CD4-positive, alpha-beta T cell treated with Interleukin-4 for 1 hour (primary cell): ENCODE data around the gene NBPF12.
"Not testable (repeated sequence)": the region's sequence is repeated elsewhere in the genome, so short reads cannot be mapped to it uniquely, and the experiment has no call there.

Experiments used
- DNase-seq, 2 donors: peaks; one replicate each; pipeline ENCODE4 v3.0.0-alpha.2; 2020 to 2022

The NBPF12 gene

DNA sequence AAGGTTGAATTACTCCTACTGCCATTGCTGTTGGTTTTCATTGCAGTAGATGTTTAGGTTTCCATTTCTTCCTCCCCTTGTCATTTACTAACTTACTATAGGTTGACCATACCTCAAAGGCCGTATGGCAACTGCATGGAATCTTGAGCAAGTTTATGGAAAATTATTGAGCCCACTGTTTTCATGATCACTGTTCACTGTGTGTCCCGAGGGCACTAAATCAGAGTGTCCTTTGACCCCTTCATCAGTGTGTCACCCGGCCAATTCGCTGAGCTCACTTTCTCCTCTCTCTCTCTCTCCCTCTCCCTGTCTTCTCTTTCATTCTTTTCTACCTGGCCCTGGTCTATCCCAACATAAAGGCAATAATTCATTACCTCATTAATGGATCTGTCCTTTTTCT is 47.7 kb downstream of the NBPF12 start:
- DNase-seq: not testable (repeated sequence)

DNA sequence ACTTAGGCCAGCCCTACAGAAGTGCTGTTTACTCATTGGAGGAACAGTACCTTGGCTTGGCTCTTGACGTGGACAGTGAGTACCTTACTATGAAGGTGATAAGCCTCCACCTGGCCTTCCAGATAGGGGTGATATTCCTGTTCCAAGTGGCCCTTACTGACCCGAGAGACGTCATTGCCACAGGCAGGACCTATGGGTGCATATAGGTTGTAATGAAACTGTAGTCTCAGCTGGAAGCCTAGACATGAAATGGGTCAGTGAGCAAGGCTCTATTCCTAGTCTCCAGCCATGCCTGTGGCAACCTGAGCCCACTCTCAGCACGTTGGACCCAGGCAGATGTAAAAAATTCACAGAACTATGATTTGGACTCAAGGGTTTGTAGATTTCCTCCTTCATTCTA is 48.3 kb downstream of the NBPF12 start:
- not testable (repeated sequence) for DNase-seq

GRCh38 chr1:146987502-146987901 is 49.4 kb downstream of the NBPF12 start:
- DNase-seq: not testable (repeated sequence)

GRCh38 chr1:146989455-146989854 is 51.3 kb downstream of the NBPF12 start:
- DNase-seq: not testable (repeated sequence)

- not testable (repeated sequence) for DNase-seq
These were observed 70.4 kb downstream of the NBPF12 start for GRCh38 chr1:147008495-147008894.

DNA sequence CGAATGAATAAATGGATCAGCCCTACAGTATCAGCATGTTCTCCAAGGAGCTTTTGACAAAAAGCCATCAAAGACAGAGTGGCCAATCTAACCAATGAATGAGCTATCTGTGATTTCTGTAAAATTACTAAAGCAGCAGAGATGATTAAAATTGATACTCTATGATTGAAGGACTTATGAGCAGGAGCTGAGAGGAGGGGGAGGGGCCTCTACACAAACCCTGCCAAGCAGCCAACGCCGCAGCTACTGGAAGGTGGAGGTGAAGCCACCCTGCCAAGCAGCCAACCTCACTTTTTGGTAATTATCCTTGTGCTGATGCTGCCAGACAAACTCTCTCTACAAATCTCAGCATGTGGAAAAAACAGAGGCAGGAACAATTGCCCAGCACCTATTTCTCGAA is 88.9 kb downstream of the NBPF12 start:
- not testable (repeated sequence) for DNase-seq

DNA sequence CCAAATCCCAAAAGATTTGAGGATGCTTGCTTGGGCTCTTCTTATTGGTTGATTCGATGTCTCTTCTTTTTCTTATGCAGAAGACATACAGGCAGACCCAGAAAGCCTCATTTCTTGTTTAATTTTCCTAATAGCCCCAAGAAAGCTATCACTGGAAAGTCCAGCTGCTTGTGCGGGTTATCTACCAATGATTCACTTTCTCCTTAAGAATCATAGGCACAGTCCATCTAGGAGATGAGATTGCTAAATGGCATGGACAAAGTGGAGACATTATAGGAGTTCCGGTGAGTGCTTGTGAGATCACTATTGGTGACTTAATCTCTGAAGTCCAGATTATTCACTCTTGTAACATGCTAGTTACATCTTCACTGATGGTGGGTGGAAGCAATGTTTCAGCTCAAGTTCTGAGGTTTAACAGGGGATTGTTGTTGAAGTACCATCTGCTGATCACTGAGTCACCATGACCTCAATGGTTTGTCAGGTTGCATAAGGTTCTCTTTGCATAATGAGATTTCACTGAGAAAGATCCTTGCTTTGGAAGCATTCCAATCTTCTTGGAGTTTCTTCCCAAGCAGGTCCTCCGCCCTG is 92.0 kb downstream of the NBPF12 start:
- DNase-seq: not testable (repeated sequence)

DNA sequence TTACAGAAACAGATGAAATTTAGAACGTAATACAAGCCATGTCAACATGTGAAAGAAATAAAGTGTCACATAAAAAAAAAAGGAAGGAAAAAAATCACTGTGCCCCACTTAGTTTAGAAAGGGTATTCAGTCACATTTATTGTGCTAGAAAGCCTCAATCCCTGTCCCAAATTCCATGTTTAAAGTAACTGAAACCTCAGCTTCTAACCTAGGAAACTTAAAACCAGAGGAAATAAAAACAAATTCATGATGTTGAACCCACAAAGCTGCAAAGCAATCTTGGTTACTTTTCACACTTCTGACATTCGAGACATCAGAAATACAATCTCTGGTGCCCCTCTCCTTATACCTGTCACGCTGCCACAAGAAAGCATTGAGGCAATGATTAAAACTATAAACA is 101.8 kb downstream of the NBPF12 start:
- no peak for DNase-seq

GRCh38 chr1:147042891-147043290 is 104.8 kb downstream of the NBPF12 start:
- DNase-seq: not testable (repeated sequence)

GRCh38 chr1:147044511-147044910 is 106.4 kb downstream of the NBPF12 start:
- not testable (repeated sequence) for DNase-seq
